ENCODE results near the gene GRIK5. TPM values are rescaled to one million over a fixed set of nuclear protein-coding genes. Genes with fewer than 3 reads are reported as not detected.
"Not testable (repeated sequence)": the region's sequence is repeated elsewhere in the genome, so short reads cannot be mapped to it uniquely, and the experiment has no call there.

The GRIK5 gene
- total RNA-seq, 1 donor = 22.1 TPM

GRCh38 chr19:42023121-42023942 lies 46.7 kb downstream of the GRIK5 start:
- DNase-seq (ENCODE audit: low read depth in 2 of 3, low spot score in 2 of 3) = no peak

GRCh38 chr19:42022616-42023015 lies 47.4 kb downstream of the GRIK5 start:
- DNase-seq (ENCODE audit: low read depth in 2 of 3, low spot score in 2 of 3) = no peak

GRCh38 chr19:42021185-42021584 lies 48.8 kb downstream of the GRIK5 start:
- no peak for DNase-seq (ENCODE audit: low read depth in 2 of 3, low spot score in 2 of 3)

- no peak for DNase-seq (ENCODE audit: low read depth in 2 of 3, low spot score in 2 of 3)
Observed at GRCh38 chr19:42018503-42019193, 51.4 kb downstream of the GRIK5 start.

GRCh38 chr19:42017040-42017439 lies 53.0 kb downstream of the GRIK5 start:
- DNase-seq (ENCODE audit: low read depth in 2 of 3, low spot score in 2 of 3) = no peak

- not testable (repeated sequence) for DNase-seq (ENCODE audit: low read depth in 2 of 3, low spot score in 2 of 3)
Observed at GRCh38 chr19:42012747-42013146, 57.3 kb downstream of the GRIK5 start.

- no peak for DNase-seq (ENCODE audit: low read depth in 2 of 3, low spot score in 2 of 3)
Observed at GRCh38 chr19:42010245-42011126, 59.5 kb downstream of the GRIK5 start.

- DNase-seq (ENCODE audit: low read depth in 2 of 3, low spot score in 2 of 3) = no peak
Observed at GRCh38 chr19:42006569-42006968, 63.4 kb downstream of the GRIK5 start.

GRCh38 chr19:42005504-42005903 lies 64.5 kb downstream of the GRIK5 start:
- no peak for DNase-seq (ENCODE audit: low read depth in 2 of 3, low spot score in 2 of 3)

GRCh38 chr19:42003506-42004294 lies 66.3 kb downstream of the GRIK5 start:
- no peak for DNase-seq (ENCODE audit: low read depth in 2 of 3, low spot score in 2 of 3)

GRCh38 chr19:41999878-42000208 lies 70.2 kb downstream of the GRIK5 start:
- DNase-seq (ENCODE audit: low read depth in 2 of 3, low spot score in 2 of 3) = no peak

- peak in 2 of 3 donors; percentile 18 to 26 for DNase-seq (ENCODE audit: low read depth in 2 of 3, low spot score in 2 of 3)
Observed at GRCh38 chr19:41999071-41999877, 70.7 kb downstream of the GRIK5 start.

- peak in 2 of 3 donors; percentile 48 to 61 for DNase-seq (ENCODE audit: low read depth in 2 of 3, low spot score in 2 of 3)
Observed at GRCh38 chr19:41998246-41999020, 71.6 kb downstream of the GRIK5 start.

- DNase-seq (ENCODE audit: low read depth in 2 of 3, low spot score in 2 of 3) = no peak
Observed at GRCh38 chr19:41997851-41998229, 72.2 kb downstream of the GRIK5 start.

GRCh38 chr19:41997121-41997850 lies 72.7 kb downstream of the GRIK5 start:
- DNase-seq (ENCODE audit: low read depth in 2 of 3, low spot score in 2 of 3) = peak in 2 of 3 donors; percentile 32 to 46

GRCh38 chr19:41995959-41996797 lies 73.8 kb downstream of the GRIK5 start:
- no peak for DNase-seq (ENCODE audit: low read depth in 2 of 3, low spot score in 2 of 3)

Data from hematopoietic multipotent progenitor cell (in vitro differentiated cells).